Coronary artery (tissue), 2 donors: ENCODE results near the gene MYG1.
A peak's percentile ranks its signal among the peaks of the same experiment; 100 is the strongest.
"Not testable (repeated sequence)": the region's sequence is repeated elsewhere in the genome, so short reads cannot be mapped to it uniquely, and the experiment has no call there.

Experiments
- DNase-seq: peaks from one replicate; pipeline ENCODE4 v3.0.0-alpha.2; 2017; ENCODE audit warnings: low spot score
- H3K27ac ChIP-seq, 2 donors: fragments of 200-600 bp; sonication (generic); one replicate each; pipeline ENCODE4 v1.5.1; 2016 to 2019
- H3K4me3 ChIP-seq: fragments of 200-600 bp; sonication (generic); 2 replicates; pipeline ENCODE4 v1.5.1; 2016; ENCODE audit warnings: mild to moderate bottlenecking, moderate library complexity
- CTCF ChIP-seq: fragments of 200-600 bp; sonication (generic); IDR thresholded peaks from one replicate; pipeline ENCODE4 v1.5.1; 2019; ENCODE audit warnings: antibody characterized with exemption

MYG1 gene

GRCh38 chr12:53328043-53328435 lies 28.5 kb downstream of the MYG1 start:
- DNase-seq, result peak; percentile 71
- Histone ChIP-seq H3K27ac (no peak overlapping the region), H3K4me3 (no peak overlapping the region)
- no peak for TF ChIP-seq CTCF

- peak; percentile 55 for DNase-seq
- Histone ChIP-seq H3K27ac (no peak overlapping the region), H3K4me3 (no peak overlapping the region)
- no peak for TF ChIP-seq CTCF
Measured at GRCh38 chr12:53330671-53331070, 31.2 kb downstream of the MYG1 start.

GRCh38 chr12:53332339-53332738 lies 32.8 kb downstream of the MYG1 start:
- H3K4me3 ChIP-seq, H3K27ac ChIP-seq, DNase-seq: not testable (repeated sequence)

GRCh38 chr12:53332744-53333143 lies 33.2 kb downstream of the MYG1 start:
- Histone ChIP-seq H3K4me3 (no peak overlapping the region), H3K27ac (no peak overlapping the region)
- no peak for TF ChIP-seq CTCF
- no peak for DNase-seq

GRCh38 chr12:53333289-53333688 lies 33.8 kb downstream of the MYG1 start:
- no peak for TF ChIP-seq CTCF
- no peak overlapping the region for H3K4me3 ChIP-seq
- DNase-seq, result no peak

GRCh38 chr12:53333845-53334244 lies 34.4 kb downstream of the MYG1 start:
- no peak for TF ChIP-seq CTCF
- no peak overlapping the region for H3K4me3 ChIP-seq
- no peak for DNase-seq
- no peak overlapping the region for H3K27ac ChIP-seq

More at GRCh38 chr12:53333289-53333688, 33.8 kb downstream of the MYG1 start:
- no peak overlapping the region for H3K27ac ChIP-seq

GRCh38 chr12:53334822-53335221 lies 35.3 kb downstream of the MYG1 start:
- Histone ChIP-seq H3K27ac (no peak overlapping the region), H3K4me3 (no peak overlapping the region)
- no peak for DNase-seq
- no peak for TF ChIP-seq CTCF

GRCh38 chr12:53336181-53336681 lies 36.7 kb downstream of the MYG1 start, which contains the start of gene SP7:
Gene SP7 (minus strand): TSS chr12:53336354. CDS start chr12:53335646, 708 bp downstream.
- no peak for TF ChIP-seq CTCF
- no peak within 1 kb of the TSS for H3K4me3 ChIP-seq
- DNase-seq, result no peak
- H3K27ac ChIP-seq, result no peak within 1 kb of the TSS
